Hepatocyte (in vitro differentiated cells): Measurements from ENCODE around the gene COPS9. TPM values are rescaled to one million over a fixed set of nuclear protein-coding genes. Genes with fewer than 3 reads are reported as not detected.

Experiments
- DNase-seq: peaks from one replicate; pipeline ENCODE4 v3.0.0-alpha.2; 2016; ENCODE audit warnings: low spot score
- H2AFZ ChIP-seq: fragments of 200-600 bp; sonication (generic); 2 replicates; pipeline ENCODE4 v1.6.0; 2016; ENCODE audit warnings: antibody characterized with exemption, mild to moderate bottlenecking
- H3K27ac ChIP-seq: fragments of 200-600 bp; sonication (generic); 2 replicates; pipeline ENCODE4 v1.5.1; 2016; ENCODE audit warnings: mild to moderate bottlenecking
- H3K27me3 ChIP-seq: fragments of 200-600 bp; sonication (generic); 2 replicates; pipeline ENCODE4 v1.6.1; 2016
- H3K36me3 ChIP-seq: fragments of 200-600 bp; sonication (generic); replicated peaks from 2 replicates; pipeline ENCODE4 v1.5.1; 2016; ENCODE audit warnings: low read depth; ENCODE audit not compliant: insufficient read depth
- H3K4me1 ChIP-seq: fragments of 200-600 bp; sonication (generic); 2 replicates; pipeline ENCODE4 v1.5.1; 2016; ENCODE audit warnings: mild to moderate bottlenecking, moderate library complexity; ENCODE audit not compliant: insufficient read depth
- H3K4me2 ChIP-seq: fragments of 200-600 bp; sonication (generic); 2 replicates; pipeline ENCODE4 v1.6.0; 2016
- H3K4me3 ChIP-seq: fragments of 200-600 bp; sonication (generic); 2 replicates; pipeline ENCODE4 v1.5.1; 2016; ENCODE audit warnings: mild to moderate bottlenecking
- H3K79me2 ChIP-seq: fragments of 200-600 bp; sonication (generic); 2 replicates; pipeline ENCODE4 v1.6.0; 2017; ENCODE audit warnings: mild to moderate bottlenecking
- H3K9me2 ChIP-seq: fragments of 200-600 bp; sonication (generic); replicated peaks from 2 replicates; pipeline ENCODE4 v1.6.0; 2017; ENCODE audit warnings: mild to moderate bottlenecking; ENCODE audit not compliant: insufficient read depth
- H3K9me3 ChIP-seq: fragments of 200-600 bp; sonication (generic); 2 replicates; pipeline ENCODE4 v1.5.1; 2016; ENCODE audit warnings: low read depth, mild to moderate bottlenecking
- H4K20me1 ChIP-seq: fragments of 200-600 bp; sonication (generic); 2 replicates; pipeline ENCODE4 v1.6.0; 2016; ENCODE audit warnings: mild to moderate bottlenecking; ENCODE audit not compliant: insufficient read depth, poor library complexity, severe bottlenecking
- CTCF ChIP-seq: fragments of 200-600 bp; sonication (generic); IDR thresholded peaks from 2 replicates; pipeline ENCODE4 v1.5.1; 2016; ENCODE audit warnings: antibody characterized with exemption, mild to moderate bottlenecking; ENCODE audit not compliant: poor library complexity
- EZH2 ChIP-seq: fragments of 200-600 bp; sonication (generic); IDR thresholded peaks from 2 replicates; pipeline ENCODE4 v1.6.1; 2016; ENCODE audit warnings: antibody characterized with exemption, mild to moderate bottlenecking, borderline replicate concordance
- EZH2phosphoT487 ChIP-seq: fragments of 200-600 bp; sonication (generic); IDR thresholded peaks from one replicate; pipeline ENCODE4 v1.6.1; 2018; ENCODE audit warnings: antibody characterized with exemption, mild to moderate bottlenecking, low read depth, moderate library complexity; ENCODE audit not compliant: unreplicated experiment, severe bottlenecking
- WGBS: methylation state at CpG from one replicate; pipeline ENCODE4 v1.1.6; 2016; ENCODE audit warnings: low lambda C conversion rate; ENCODE audit errors: missing lambda C conversion rate; 5-methylcytosine and 5-hydroxymethylcytosine counted together
- polyA plus RNA-seq: library from polyadenylated mRNA; unstranded; fragments of >200 nt; fragmentation: Nextera tagmentation; extraction: Ambion mirVana; gene quantifications from 2 replicates; pipeline ENCODE4 v1.2.1, GENCODE V29; 2016
- total RNA-seq: library from RNA; depleted of rRNA; stranded (reverse); fragments of >200 nt; gene quantifications from 2 replicates; pipeline ENCODE4 v1.2.3, GENCODE V29; 2014

The COPS9 gene
- total and polyA plus RNA-seq, 2 experiments from 2014 or later = 109 to 300 TPM

GRCh38 chr2:240128608-240129145 lies 7.4 kb downstream of the COPS9 start:
- Histone ChIP-seq H4K20me1 (no peaks in the 10 kb centered on the region), H3K4me2 (no peak overlapping the region), H3K79me2 (no peaks in the 10 kb centered on the region), H2AFZ (no peak overlapping the region), H3K4me1 (no peaks in the 10 kb centered on the region), H3K36me3 (no peaks in the 10 kb centered on the region), H3K27ac (no peak overlapping the region), H3K9me3 (no peaks in the 10 kb centered on the region), H3K9me2 (no peaks in the 10 kb centered on the region), H3K27me3 (no peaks in the 10 kb centered on the region), H3K4me3 (no peak overlapping the region)
- TF ChIP-seq CTCF (no peak), EZH2phosphoT487 (no peak), EZH2 (no peak)
- no peak for DNase-seq
- 91% methylated on average over 12 of the region's 12 CpGs for WGBS

- WGBS = 98% methylated on average over 16 of the region's 16 CpGs
Observed at GRCh38 chr2:240127911-240128607, 8.0 kb downstream of the COPS9 start.

GRCh38 chr2:240127191-240127750 lies 8.8 kb downstream of the COPS9 start:
- Histone ChIP-seq H3K4me2 (no peak overlapping the region), H3K4me1 (no peaks in the 10 kb centered on the region), H3K27me3 (no peaks in the 10 kb centered on the region), H2AFZ (no peak overlapping the region), H3K4me3 (no peak overlapping the region), H3K36me3 (no peaks in the 10 kb centered on the region), H4K20me1 (no peaks in the 10 kb centered on the region), H3K9me3 (no peaks in the 10 kb centered on the region), H3K9me2 (no peaks in the 10 kb centered on the region), H3K27ac (no peak overlapping the region), H3K79me2 (no peaks in the 10 kb centered on the region)
- no peak for DNase-seq
- 91% methylated on average over 6 of the region's 7 CpGs for WGBS
- no peak for TF ChIP-seq EZH2
- TF ChIP-seq EZH2phosphoT487 = no peak
- TF ChIP-seq CTCF = no peak

More at GRCh38 chr2:240127911-240128607, 8.0 kb downstream of the COPS9 start:
- Histone ChIP-seq H3K4me1 (no peaks in the 10 kb centered on the region), H3K36me3 (no peaks in the 10 kb centered on the region), H3K9me2 (no peaks in the 10 kb centered on the region), H3K27me3 (no peaks in the 10 kb centered on the region), H3K4me2 (no peak overlapping the region), H3K27ac (no peak overlapping the region), H3K4me3 (no peak overlapping the region), H3K79me2 (no peaks in the 10 kb centered on the region), H4K20me1 (no peaks in the 10 kb centered on the region), H2AFZ (no peak overlapping the region), H3K9me3 (no peaks in the 10 kb centered on the region)
- TF ChIP-seq CTCF (no peak), EZH2phosphoT487 (no peak), EZH2 (no peak)
- DNase-seq = no peak
